ENCODE data around the gene CPSF4L. TPM values are rescaled to one million over a fixed set of nuclear protein-coding genes. Genes with fewer than 3 reads are reported as not detected.

CPSF4L gene
- polyA plus RNA-seq, 3 donors = 0.25 TPM; not detected in 2

Other genes with a start within 250 kb of the CPSF4L start
- gene SLC39A11, start 169.2 kb downstream of the CPSF4L start, polyA plus RNA-seq = 10 to 100 TPM in 1 of 3 donors, 1 to 10 TPM in 2; 6.1 to 19.4 (median 7.6) TPM
- 1 to 10 TPM in 2 of 3 donors, under 1 TPM in 1; 0.20 to 1.9 (median 1.0) TPM for gene SSTR2, start 96.9 kb downstream of the CPSF4L start, polyA plus RNA-seq
- gene COG1, start 68.8 kb downstream of the CPSF4L start, polyA plus RNA-seq = 10 to 100 TPM; 15.6 to 20.1 (median 16.6) TPM
- gene CDC42EP4, start 50.1 kb upstream of the CPSF4L start, polyA plus RNA-seq = 100 to 1,000 TPM in 2 of 3 donors, 10 to 100 TPM in 1; 52.6 to 302 (median 138) TPM

Data from adipose tissue (tissue), 3 donors.